Gastrocnemius medialis (tissue), 4 donors: Measurements from ENCODE around the gene SMURF1.

Source experiments
- CTCF ChIP-seq, 5 experiments: fragments of 450-650 bp in 3 of 5; fragments of 200-600 bp in 2 of 5; sonication (generic) in 2 of 5; IDR thresholded peaks in 4 of 5; conservative IDR thresholded peaks in 1 of 5; 1 replicate in 4 of 5; 2 replicates in 1 of 5; pipeline ENCODE4 v1.5.1; 2016 to 2019; ENCODE audit warnings: antibody characterized with exemption in 5 of 5, mild to moderate bottlenecking in 3 of 5, moderate library complexity in 3 of 5
- POLR2A ChIP-seq, 2 donors: fragments of 450-650 bp; IDR thresholded peaks; one replicate each; pipeline ENCODE4 v1.6.1; 2017; ENCODE audit warnings: antibody characterized with exemption in 2 of 2, mild to moderate bottlenecking in 2 of 2, moderate library complexity in 2 of 2

- TF ChIP-seq CTCF (IDR thresholded peaks at IDR 0.05 in 4 of 5, conservative IDR thresholded peaks at IDR 0.05 in 1 of 5) (no peak), POLR2A (IDR thresholded peaks at IDR 0.05) (no peak)
Measured at GRCh38 chr7:99137411-99138180, 6.3 kb downstream of the SMURF1 start.
